A549 (cell line): ENCODE results near the gene DPEP3. TPM values are rescaled to one million over a fixed set of nuclear protein-coding genes. Genes with fewer than 3 reads are reported as not detected.

Experiments used
- ATAC-seq, 2 experiments: fragments of 200-7000 bp in 1 of 2; fragments of >200 bp in 1 of 2; cut with Nextera tagmentation in 1 of 2; cut with Tn5 transposase in 1 of 2; 3 replicates each; pipeline versions ENCODE4 v1.8.0 to v1.9.1; 2018 to 2020; ENCODE audit warnings: mild to moderate bottlenecking in 1 of 2, moderate library complexity in 1 of 2
- CTCF ChIA-PET: fragments of 300-600 bp; sonication (Branson Sonifier 250); formaldehyde crosslinking; extraction: SDS; loops from one replicate; lab custom pipeline; 2021; ENCODE audit warnings: antibody characterized with exemption, inconsistent platforms; lab: Yijun Ruan, JAX
- POLR2A ChIA-PET: fragments of 350-600 bp; formaldehyde crosslinking; extraction: SDS; loops from one replicate; lab custom pipeline; 2021; ENCODE audit warnings: antibody characterized with exemption, inconsistent platforms; lab: Yijun Ruan, JAX
- DNase-seq, 2 experiments: peaks; one replicate each; pipeline versions ENCODE4 v3.0.0 to v3.0.0-alpha.2; 2011 to 2016; ENCODE audit warnings: low read depth in 1 of 2, low spot score in 1 of 2
- FAIRE-seq: peaks from 2 replicates; lab custom pipeline; 2011; peaks lifted over from hg19 to GRCh38; lab: Jason Lieb, UNC
- H3K27ac ChIP-seq, 2 experiments: fragments of >200 bp; sonication (Bioruptor Twin); formaldehyde crosslinking; 3 replicates each; pipeline ENCODE4 v1.5.1; 2016 to 2017
- H3K4me1 ChIP-seq: fragments of >200 bp; sonication (Bioruptor Twin); formaldehyde crosslinking; 3 replicates; pipeline ENCODE4 v1.6.1; 2016
- H3K4me2 ChIP-seq: fragments of >200 bp; sonication (Bioruptor Twin); formaldehyde crosslinking; 3 replicates; pipeline ENCODE4 v1.6.1; 2016
- H3K4me3 ChIP-seq: fragments of >200 bp; sonication (Bioruptor Twin); formaldehyde crosslinking; 3 replicates; pipeline ENCODE4 v1.5.1; 2016
- H3K9me3 ChIP-seq: fragments of >200 bp; sonication (Bioruptor Twin); formaldehyde crosslinking; 3 replicates; pipeline ENCODE4 v1.6.1; 2016
- CEBPB ChIP-seq, 2 experiments: fragments of >200 bp in 1 of 2; sonication (Bioruptor Twin) in 1 of 2; formaldehyde crosslinking in 1 of 2; IDR thresholded peaks; 2 replicates each; pipeline ENCODE4 v1.6.1; 2012 to 2016
- CHD2 ChIP-seq: fragments of 150-350 bp; IDR thresholded peaks from 2 replicates; pipeline ENCODE4 v1.6.1; 2014; ENCODE audit warnings: low read length; ENCODE audit not compliant: partially characterized antibody
- EHF ChIP-seq: fragments of 250-450 bp; sonication (Bioruptor Pico); IDR thresholded peaks from 2 replicates; pipeline ENCODE4 v1.5.0; 2020; ENCODE audit warnings: mild to moderate bottlenecking
- HDAC2 ChIP-seq: fragments of 200-600 bp; sonication (generic); IDR thresholded peaks from 2 replicates; pipeline ENCODE4 v1.6.1; 2016
- HEYL ChIP-seq: fragments of 250-450 bp; sonication (Bioruptor Pico); IDR thresholded peaks from 2 replicates; pipeline ENCODE4 v1.8.0; 2021; ENCODE audit warnings: mild to moderate bottlenecking, moderate library complexity
- JUNB ChIP-seq: fragments of >200 bp; sonication (Bioruptor Twin); formaldehyde crosslinking; IDR thresholded peaks from 2 replicates; pipeline ENCODE4 v1.6.1; 2016
- MAFK ChIP-seq: fragments of 450-650 bp; IDR thresholded peaks from 2 replicates; pipeline ENCODE4 v1.6.1; 2014; ENCODE audit not compliant: partially characterized antibody
- MAX ChIP-seq: IDR thresholded peaks from 2 replicates; pipeline ENCODE4 v1.6.1; 2012
- MAZ ChIP-seq: fragments of 150-350 bp; IDR thresholded peaks from 2 replicates; pipeline ENCODE4 v1.6.1; 2014; ENCODE audit warnings: antibody characterized with exemption, low read depth, low read length, borderline replicate concordance
- NPAS2 ChIP-seq: fragments of 250-450 bp; sonication (Bioruptor Pico); IDR thresholded peaks from 2 replicates; pipeline ENCODE4 v1.8.0; 2022; ENCODE audit warnings: mild to moderate bottlenecking, moderate library complexity, borderline replicate concordance
- POLR2AphosphoS2 ChIP-seq: conservative IDR thresholded peaks from 2 replicates; pipeline ENCODE4 v1.6.1; 2012; ENCODE audit warnings: low read length, improper control_type of control experiment, inconsistent platforms
- RAD21 ChIP-seq, 2 experiments: fragments of >200 bp in 1 of 2; sonication (Bioruptor Twin) in 1 of 2; formaldehyde crosslinking in 1 of 2; IDR thresholded peaks in 1 of 2; conservative IDR thresholded peaks in 1 of 2; 2 replicates in 1 of 2; 3 replicates in 1 of 2; pipeline ENCODE4 v1.6.1; 2012 to 2018; ENCODE audit warnings: inconsistent platforms in 1 of 2
- RARB ChIP-seq: fragments of 250-450 bp; sonication (Bioruptor Pico); IDR thresholded peaks from 2 replicates; pipeline ENCODE4 v1.8.0; 2021; ENCODE audit warnings: mild to moderate bottlenecking, moderate library complexity
- SMC3 ChIP-seq: fragments of >200 bp; sonication (Bioruptor Twin); formaldehyde crosslinking; IDR thresholded peaks from 3 replicates; pipeline ENCODE4 v1.6.1; 2018; ENCODE audit warnings: inconsistent platforms
- SREBF2 ChIP-seq: fragments of 450-650 bp; IDR thresholded peaks from 2 replicates; pipeline ENCODE4 v1.6.1; 2014; ENCODE audit warnings: mild to moderate bottlenecking, moderate library complexity
- ZNF302 ChIP-seq: fragments of 250-450 bp; sonication (Bioruptor Pico); IDR thresholded peaks from 2 replicates; pipeline ENCODE4 v1.9.0; 2021; ENCODE audit warnings: inconsistent platforms, mild to moderate bottlenecking, moderate library complexity
- ZSCAN20 ChIP-seq: fragments of 250-450 bp; sonication (Bioruptor Pico); IDR thresholded peaks from 2 replicates; pipeline ENCODE4 v1.8.0; 2022; ENCODE audit warnings: mild to moderate bottlenecking, moderate library complexity
- WGBS: methylation state at CpG from one replicate; pipeline ENCODE4 v1.1.6; 2017; ENCODE audit errors: missing lambda C conversion rate; 5-methylcytosine and 5-hydroxymethylcytosine counted together
- polyA plus RNA-seq, 4 experiments: library from polyadenylated mRNA; depleted of rRNA in 3 of 4; stranded (reverse); fragments of >200 nt; fragmentation: RNase III in 1 of 4; extraction: RNeasy Plus Mini Kit Qiagen cat#74134 plus additional on column Dnase treatment in 1 of 4; gene quantifications; 2 replicates in 3 of 4; 3 replicates in 1 of 4; pipeline ENCODE4 v1.2.3, GENCODE V29; 2011 to 2017
- TF ChIP-seq, protein P1 (sequence below): fragments of >200 bp; sonication (Bioruptor Twin); formaldehyde crosslinking; IDR thresholded peaks from 2 replicates; pipeline ENCODE4 v1.6.1; 2016
- TF ChIP-seq, protein P2 (sequence below): fragments of 150-350 bp; IDR thresholded peaks from 2 replicates; pipeline ENCODE4 v1.6.1; 2014; ENCODE audit warnings: low read depth, mild to moderate bottlenecking, low read length
- TF ChIP-seq, protein P3 (sequence below): IDR thresholded peaks from 2 replicates; pipeline ENCODE4 v1.6.1; 2012; ENCODE audit warnings: low read depth, borderline replicate concordance

The DPEP3 gene
- polyA plus RNA-seq, 2 of the 4 experiments (the other 2 are of a cell fraction), result not detected

- Histone ChIP-seq H3K27ac (no peak overlapping the region), H3K4me3 (no peak overlapping the region), H3K4me1 (no peaks in the 10 kb centered on the region), H3K4me2 (no peak overlapping the region), H3K9me3 (no peaks in the 10 kb centered on the region)
- POLR2A ChIA-PET, result no interaction called here
- TF ChIP-seq CHD2 (no peak), SMC3 (no peak), NPAS2 (CRISPR knock-in tag) (no peak), CEBPB (IDR thresholded peaks at IDR 0.05) (no peak), RAD21 (conservative IDR thresholded peaks at IDR 0.05 in 1 of 2, IDR thresholded peaks at IDR 0.05 in 1 of 2) (no peak), HEYL (CRISPR knock-in tag) (no peak)
- no peak for FAIRE-seq
- no peak for DNase-seq
- no peak for ATAC-seq
- 71% methylated on average over 9 of the region's 9 CpGs for WGBS
- CTCF ChIA-PET, result interaction anchor here (0.6 to 1.4 kb wide), 6 partner anchors 32 to 308 kb away, joined by 3 to 5 read pairs (median 4); partner anchors contain the start of gene NRN1L
Measured at GRCh38 chr16:68009157-68009735, 28.9 kb upstream of the DPEP3 start.

- DNase-seq (no peak), ATAC-seq (no peak; a peak in 1 of 6 replicates), FAIRE-seq (no peak)
- Histone ChIP-seq H3K9me3 (no peaks in the 10 kb centered on the region), H3K4me3 (no peak overlapping the region), H3K4me2 (no peak overlapping the region), H3K4me1 (no peaks in the 10 kb centered on the region), H3K27ac (no peak overlapping the region)
- 42% methylated on average over 6 of the region's 6 CpGs for WGBS
- ChIA-PET CTCF (interaction anchor here (0.8 to 2.0 kb wide), 4 partner anchors 12 to 525 kb away, joined by 3 to 6 read pairs (median 4); partner anchors contain the start of gene ATP6V0D1), POLR2A (no interaction called here)
- TF ChIP-seq ZNF302 (CRISPR knock-in tag), result no peak
- no peak for TF ChIP-seq ZSCAN20
- TF ChIP-seq SMC3, result no peak
- no peak for TF ChIP-seq RAD21 (conservative IDR thresholded peaks at IDR 0.05 in 1 of 2, IDR thresholded peaks at IDR 0.05 in 1 of 2)
- no peak for TF ChIP-seq NPAS2 (CRISPR knock-in tag)
- TF ChIP-seq CEBPB (IDR thresholded peaks at IDR 0.05), result no peak
Measured at GRCh38 chr16:68005786-68006286, 25.5 kb upstream of the DPEP3 start.

DNA sequence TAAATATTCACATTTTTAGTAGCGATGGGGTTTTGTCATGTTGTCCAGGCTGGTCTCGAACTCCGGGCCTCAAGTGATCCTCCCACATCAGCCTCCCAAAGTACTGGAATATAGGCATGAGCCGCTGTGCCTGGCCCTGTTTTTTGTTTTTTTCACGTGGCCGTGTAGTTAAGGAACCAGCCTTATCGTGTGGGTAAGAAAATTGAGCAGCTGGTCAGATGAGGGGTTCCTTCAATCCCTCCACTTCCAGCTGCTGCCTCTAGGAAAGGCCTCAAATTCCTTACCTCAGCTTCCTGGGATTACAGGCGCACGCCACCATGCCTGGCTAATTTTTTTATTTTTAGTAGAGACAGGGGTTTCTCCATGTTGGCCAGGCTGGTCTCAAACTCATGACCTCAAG lies 24.9 kb upstream of the DPEP3 start:
- DNase-seq (no peak), ATAC-seq (no peak), FAIRE-seq (no peak)
- Histone ChIP-seq H3K27ac (no peak overlapping the region), H3K4me2 (no peak overlapping the region), H3K4me1 (no peaks in the 10 kb centered on the region), H3K4me3 (no peak overlapping the region), H3K9me3 (no peaks in the 10 kb centered on the region)
- ChIA-PET CTCF (interaction anchor here (0.8 to 2.0 kb wide), 5 partner anchors 11 to 524 kb away, joined by 3 to 6 read pairs (median 5); partner anchors contain the start of gene ATP6V0D1), POLR2A (no interaction called here)
- 80% methylated on average over 9 of the region's 9 CpGs for WGBS
- TF ChIP-seq HEYL (CRISPR knock-in tag) (no peak), SREBF2 (no peak), RAD21 (conservative IDR thresholded peaks at IDR 0.05 in 1 of 2, IDR thresholded peaks at IDR 0.05 in 1 of 2) (no peak)

DNA sequence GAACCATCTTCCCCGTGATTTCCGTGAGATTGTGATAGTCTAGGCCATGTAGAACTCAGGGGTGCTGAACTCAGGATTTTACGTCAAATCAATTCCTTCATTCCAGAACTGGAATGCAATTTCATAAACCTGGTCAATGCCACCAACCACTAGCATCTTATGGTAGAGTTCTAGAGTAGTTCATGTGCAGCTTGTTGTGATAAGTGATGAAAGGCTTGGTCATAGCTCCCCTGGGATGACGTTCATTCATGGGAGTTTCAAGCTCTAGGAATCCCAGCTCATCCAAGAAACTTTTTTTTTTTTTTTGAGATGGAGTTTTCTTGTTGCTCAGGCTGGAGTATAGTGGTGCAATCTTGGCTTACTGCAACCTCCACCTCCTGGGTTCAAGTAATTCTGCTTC lies 22.7 kb upstream of the DPEP3 start:
- no peak for FAIRE-seq
- Histone ChIP-seq H3K27ac (no peak overlapping the region), H3K4me1 (no peaks in the 10 kb centered on the region), H3K4me3 (no peak overlapping the region), H3K4me2 (no peak overlapping the region), H3K9me3 (no peaks in the 10 kb centered on the region)
- ChIA-PET POLR2A (interaction anchor here (2.0 kb wide), 1 partner anchor 19 kb away, joined by 6 read pairs; the partner anchor contains the start of genes DDX28 and DUS2), CTCF (interaction anchor here (0.6 to 2.3 kb wide), 5 partner anchors 9 to 1688 kb away, joined by 3 to 7 read pairs (median 4); no protein-coding TSS in a partner anchor)
- TF ChIP-seq JUNB (no peak), CHD2 (no peak), RAD21 (conservative IDR thresholded peaks at IDR 0.05 in 1 of 2, IDR thresholded peaks at IDR 0.05 in 1 of 2) (no peak), MAZ (no peak), RARB (CRISPR knock-in tag) (no peak), POLR2AphosphoS2 (no peak), HEYL (CRISPR knock-in tag) (no peak), MAX (no peak), EHF (CRISPR knock-in tag) (no peak), HDAC2 (no peak), MAFK (no peak)
- TF ChIP-seq, protein P1, sequence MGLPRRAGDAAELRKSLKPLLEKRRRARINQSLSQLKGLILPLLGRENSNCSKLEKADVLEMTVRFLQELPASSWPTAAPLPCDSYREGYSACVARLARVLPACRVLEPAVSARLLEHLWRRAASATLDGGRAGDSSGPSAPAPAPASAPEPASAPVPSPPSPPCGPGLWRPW, result no peak
- TF ChIP-seq, protein P2, sequence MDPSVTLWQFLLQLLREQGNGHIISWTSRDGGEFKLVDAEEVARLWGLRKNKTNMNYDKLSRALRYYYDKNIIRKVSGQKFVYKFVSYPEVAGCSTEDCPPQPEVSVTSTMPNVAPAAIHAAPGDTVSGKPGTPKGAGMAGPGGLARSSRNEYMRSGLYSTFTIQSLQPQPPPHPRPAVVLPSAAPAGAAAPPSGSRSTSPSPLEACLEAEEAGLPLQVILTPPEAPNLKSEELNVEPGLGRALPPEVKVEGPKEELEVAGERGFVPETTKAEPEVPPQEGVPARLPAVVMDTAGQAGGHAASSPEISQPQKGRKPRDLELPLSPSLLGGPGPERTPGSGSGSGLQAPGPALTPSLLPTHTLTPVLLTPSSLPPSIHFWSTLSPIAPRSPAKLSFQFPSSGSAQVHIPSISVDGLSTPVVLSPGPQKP, result no peak
- TF ChIP-seq, protein P3, sequence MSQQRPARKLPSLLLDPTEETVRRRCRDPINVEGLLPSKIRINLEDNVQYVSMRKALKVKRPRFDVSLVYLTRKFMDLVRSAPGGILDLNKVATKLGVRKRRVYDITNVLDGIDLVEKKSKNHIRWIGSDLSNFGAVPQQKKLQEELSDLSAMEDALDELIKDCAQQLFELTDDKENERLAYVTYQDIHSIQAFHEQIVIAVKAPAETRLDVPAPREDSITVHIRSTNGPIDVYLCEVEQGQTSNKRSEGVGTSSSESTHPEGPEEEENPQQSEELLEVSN, result no peak
- no peak for ATAC-seq
- 67% methylated on average over 4 of the region's 4 CpGs for WGBS
- no peak for DNase-seq
